ENCODE results near the gene KRTAP2-2. TPM values are rescaled to one million over a fixed set of nuclear protein-coding genes. Genes with fewer than 3 reads are reported as not detected.
"Not testable (repeated sequence)": the region's sequence is repeated elsewhere in the genome, so short reads cannot be mapped to it uniquely, and the experiment has no call there.

Gene KRTAP2-2, protein sequence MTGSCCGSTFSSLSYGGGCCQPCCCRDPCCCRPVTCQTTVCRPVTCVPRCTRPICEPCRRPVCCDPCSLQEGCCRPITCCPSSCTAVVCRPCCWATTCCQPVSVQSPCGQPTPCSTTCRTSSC
- not detected for polyA plus RNA-seq (2012; ENCODE audit: insufficient read depth, insufficient read length)

DNA sequence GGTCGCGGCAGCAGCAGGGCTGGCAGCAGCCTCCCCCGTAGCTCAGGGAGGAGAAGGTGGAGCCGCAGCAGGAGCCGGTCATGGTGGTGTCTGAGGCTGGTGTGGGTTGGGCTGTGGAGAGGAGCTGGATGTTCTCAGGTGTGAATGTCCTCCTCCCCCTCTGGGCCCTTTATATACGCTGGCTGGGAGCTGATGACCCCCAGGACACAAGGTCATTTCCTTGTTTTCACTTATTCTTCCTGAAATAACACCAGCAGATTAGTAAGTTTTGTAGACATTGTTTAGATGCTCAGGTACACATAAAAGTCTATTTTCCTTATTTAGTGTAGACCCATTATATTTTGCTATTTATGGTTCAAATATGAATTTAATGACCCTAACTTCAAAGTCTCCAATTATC is at the start of gene KRTAP2-2:
Gene KRTAP2-2 (minus strand): TSS at position 101 of the 400 bp plus-strand sequence. CDS start 19 bp downstream, at position 82.
- DNase-seq (ENCODE audit: low read depth, low spot score); H3K4me3 ChIP-seq (ENCODE audit: low read length): not testable (repeated sequence)

DNA sequence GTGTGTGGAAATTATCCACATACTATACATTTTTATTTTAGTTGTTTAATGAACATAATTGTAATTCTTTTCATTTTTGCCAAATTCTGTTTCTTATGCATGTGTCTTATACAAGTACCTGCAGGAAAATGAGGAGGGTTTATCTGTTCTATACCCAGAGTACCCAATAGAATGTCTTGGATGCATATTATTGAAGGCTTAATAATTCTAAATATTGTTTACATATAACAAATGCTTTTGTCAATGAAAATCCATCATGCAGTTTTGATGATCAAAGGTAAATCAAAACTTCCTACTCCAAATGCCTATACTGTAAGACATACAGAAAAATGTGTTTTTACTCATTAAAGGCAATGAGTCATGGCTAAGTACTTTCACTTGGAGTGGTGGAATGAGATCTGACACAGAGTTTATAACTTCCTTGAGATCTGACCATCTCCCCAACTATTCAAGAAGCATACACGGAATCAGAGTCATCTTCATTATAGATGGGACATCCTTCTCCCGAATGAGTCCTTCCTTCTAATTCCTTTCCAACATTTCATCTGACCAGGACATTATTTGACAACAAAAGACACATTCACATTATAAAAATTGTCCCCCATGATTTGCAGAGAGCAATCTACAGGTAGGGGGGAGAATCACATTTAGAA is 49.5 kb upstream of the KRTAP2-2 start:
- not testable (repeated sequence) for H3K4me3 ChIP-seq (ENCODE audit: low read length); DNase-seq (ENCODE audit: low read depth, low spot score)

DNA sequence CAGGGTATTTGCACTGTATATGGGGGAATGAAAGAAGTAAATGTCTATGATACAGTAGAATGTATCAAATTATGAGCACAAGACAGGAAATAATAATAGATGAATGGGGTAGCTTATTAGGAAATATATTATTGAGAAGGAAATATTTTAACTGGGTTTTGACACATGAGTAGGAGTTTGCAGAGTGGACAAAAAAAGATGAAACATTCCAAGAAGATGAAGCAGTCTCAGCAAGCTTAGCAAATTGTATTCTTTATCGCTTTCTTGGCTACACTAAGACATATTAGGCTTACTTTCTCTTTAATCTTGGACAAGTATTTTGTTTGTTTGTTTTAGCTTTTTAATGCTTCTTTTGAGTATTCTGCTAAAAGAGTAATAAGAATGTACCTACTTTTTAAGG is 48.9 kb upstream of the KRTAP2-2 start:
- DNase-seq (ENCODE audit: low read depth, low spot score) = no peak

DNA sequence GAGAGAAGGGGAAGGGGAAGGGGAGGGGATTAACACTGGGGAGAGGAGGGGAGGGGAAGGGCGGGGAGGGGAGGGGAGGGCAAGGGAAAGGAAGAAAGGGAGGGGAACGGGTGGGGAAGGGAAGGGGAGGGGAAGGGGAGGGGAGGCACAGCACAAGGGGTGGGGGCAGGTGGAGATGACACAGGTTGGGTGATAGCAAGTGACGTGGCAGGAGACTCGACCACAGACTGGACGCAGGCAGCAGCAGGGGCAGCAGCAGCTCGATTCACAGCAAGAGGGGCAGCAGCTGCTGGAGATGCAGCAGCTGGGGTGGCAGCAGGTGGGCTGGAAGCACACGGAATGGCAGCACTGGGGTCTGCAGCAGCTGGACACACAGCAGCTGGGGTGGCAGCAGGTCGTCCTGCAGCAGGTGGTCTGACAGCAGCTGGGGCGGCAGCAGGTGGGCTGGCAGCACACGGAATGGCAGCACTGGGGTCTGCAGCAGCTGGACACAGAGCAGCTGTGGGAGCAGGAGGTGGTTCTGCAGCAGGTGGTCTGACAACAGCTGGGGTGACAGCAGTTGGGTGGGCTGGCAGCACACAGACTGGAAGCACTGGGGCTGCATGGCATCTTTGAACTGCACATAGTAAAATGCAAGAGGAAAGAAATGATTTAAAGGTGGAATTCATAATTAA is 46.7 kb upstream of the KRTAP2-2 start, which contains the start of gene KRTAP4-16:
Gene KRTAP4-16 (minus strand): TSS at position 624 of the 674 bp plus-strand sequence. CDS start 0 bp downstream, at position 624.
- DNase-seq (ENCODE audit: low read depth, low spot score) = no peak
- no peak within 1 kb of the TSS for H3K4me3 ChIP-seq (ENCODE audit: low read length)

More for the DNA sequence above, 48.9 kb upstream of the KRTAP2-2 start:
- no peak overlapping the region for H3K4me3 ChIP-seq (ENCODE audit: low read length)

DNA sequence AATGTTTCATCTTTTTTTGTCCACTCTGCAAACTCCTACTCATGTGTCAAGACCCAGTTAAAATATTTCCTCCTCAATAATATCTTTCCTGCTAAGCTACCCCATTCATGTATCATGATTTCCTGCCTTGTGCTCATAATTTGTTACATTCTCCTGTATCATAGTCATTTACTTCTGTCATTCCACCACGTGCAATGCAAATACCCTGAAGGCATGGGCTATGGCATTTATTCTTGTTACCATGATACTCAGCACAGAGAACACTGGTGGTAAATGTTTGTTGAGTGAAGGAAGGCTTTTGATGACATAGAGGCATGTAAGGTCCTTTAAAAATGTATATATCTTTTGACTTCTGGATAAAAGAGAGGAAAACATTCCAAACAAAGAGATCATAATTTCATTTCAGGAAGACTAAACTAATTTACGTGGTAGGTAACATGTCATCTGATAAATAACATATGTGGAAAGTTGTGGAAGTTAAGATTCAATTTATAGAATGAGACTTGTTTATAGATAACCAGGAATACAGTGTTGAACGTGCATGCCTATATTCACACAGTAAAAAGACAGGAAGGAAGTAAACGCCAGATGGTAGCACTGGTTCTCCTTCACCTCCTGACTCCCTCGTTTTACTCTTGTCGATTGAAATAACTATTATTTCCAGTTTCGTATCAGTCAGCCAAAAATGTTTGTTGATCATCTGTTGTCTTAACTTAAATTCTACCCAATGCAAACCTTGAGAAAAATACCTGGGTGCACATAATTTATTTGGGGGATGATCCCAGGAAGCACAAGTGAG is 44.9 kb upstream of the KRTAP2-2 start:
- not testable (repeated sequence) for H3K4me3 ChIP-seq (ENCODE audit: low read length); DNase-seq (ENCODE audit: low read depth, low spot score)

DNA sequence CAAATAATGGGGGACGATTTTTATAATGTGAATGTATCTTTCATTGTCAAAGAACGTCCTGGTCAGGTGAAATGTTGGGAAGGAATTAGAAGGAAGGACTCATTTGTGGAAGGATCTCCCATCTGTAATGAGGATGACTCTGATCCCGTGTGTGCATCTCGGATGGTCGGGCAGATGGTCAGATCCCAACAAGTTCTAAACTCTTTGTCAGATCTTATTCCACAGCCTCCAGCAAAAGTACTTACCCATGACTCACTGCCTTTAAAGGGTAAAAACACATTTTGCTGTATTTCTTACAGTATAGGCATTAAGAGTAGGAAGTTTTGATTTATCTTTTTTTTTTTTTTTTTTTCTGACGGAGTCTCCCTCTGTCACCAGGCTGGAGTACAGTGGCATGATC is 43.5 kb upstream of the KRTAP2-2 start:
- DNase-seq (ENCODE audit: low read depth, low spot score) = no peak

DNA sequence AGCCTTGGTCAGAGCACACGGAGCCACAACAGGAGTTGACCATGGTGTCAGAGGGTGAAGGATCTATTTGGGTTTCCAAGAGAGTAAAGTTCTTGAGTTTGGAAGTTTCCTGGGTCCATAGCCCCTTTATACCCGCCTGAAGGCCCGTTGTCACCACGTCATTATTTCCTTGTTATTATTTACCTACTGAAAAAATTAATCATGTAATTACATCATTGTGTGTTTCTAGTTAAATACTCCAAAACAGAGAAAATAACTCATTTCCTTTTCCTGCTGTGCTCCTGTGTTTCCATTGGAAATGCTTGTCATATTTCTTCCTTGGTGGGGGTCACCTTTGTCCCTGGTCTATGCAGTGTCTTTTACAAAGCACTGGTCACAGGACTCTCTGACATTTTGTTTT is 43.0 kb upstream of the KRTAP2-2 start, which contains the start of gene KRTAP4-8:
Gene KRTAP4-8 (minus strand): TSS at position 101 of the 400 bp plus-strand sequence. CDS start 58 bp downstream, at position 43.
- DNase-seq (ENCODE audit: low read depth, low spot score) = no peak
- no peak within 1 kb of the TSS for H3K4me3 ChIP-seq (ENCODE audit: low read length)

More for the DNA sequence above, 43.5 kb upstream of the KRTAP2-2 start:
- H3K4me3 ChIP-seq (ENCODE audit: low read length) = no peak overlapping the region

DNA sequence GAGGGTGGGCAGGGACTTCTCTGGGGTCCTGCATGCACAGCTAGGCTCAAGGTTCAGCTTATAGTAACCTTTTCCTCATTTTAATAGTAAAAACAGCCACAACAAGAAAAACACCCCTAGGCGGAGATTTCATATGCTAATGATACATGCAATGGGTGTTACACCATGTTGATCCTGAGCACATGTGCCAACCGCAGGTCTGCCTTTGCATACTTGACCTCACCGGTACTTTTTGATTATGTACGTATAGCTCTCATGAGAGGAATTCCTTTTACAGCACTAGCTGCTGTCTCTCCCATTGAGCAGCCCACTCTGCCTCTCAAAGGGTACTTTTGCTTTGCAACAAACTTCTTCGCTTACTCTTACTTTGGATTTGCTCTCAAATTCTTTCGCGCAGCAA is 41.0 kb upstream of the KRTAP2-2 start:
- DNase-seq (ENCODE audit: low read depth, low spot score) = no peak
- H3K4me3 ChIP-seq (ENCODE audit: low read length) = no peak overlapping the region

DNA sequence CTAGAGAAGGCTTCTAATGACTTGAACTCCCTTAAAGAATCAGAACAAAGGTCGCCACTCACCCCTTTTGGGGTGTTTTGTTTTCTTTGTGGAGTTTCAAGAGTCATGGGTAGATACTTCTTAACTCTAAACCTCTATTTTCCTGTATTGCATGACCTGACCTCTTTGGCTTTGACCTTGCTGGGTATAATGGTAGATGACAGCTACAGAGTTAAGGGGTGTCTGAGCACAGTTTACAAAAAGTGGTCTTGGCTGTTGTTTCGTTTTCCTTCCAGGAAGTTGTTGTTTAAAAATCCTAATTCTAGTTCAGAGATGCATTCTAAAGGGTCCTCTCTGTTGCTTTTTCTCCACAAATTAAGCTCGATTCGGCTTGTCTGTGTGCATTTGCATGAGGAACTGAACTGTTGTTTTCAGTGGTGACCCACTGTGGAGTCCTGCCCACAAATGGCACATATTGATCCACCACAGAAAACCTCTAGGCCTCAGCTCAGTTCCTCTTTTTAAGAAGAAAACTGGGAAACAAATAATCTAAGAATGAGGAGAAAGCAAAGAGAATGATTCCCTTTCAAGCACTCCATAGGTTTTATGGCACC is 33.8 kb upstream of the KRTAP2-2 start:
- not testable (repeated sequence) for DNase-seq (ENCODE audit: low read depth, low spot score); H3K4me3 ChIP-seq (ENCODE audit: low read length)

DNA sequence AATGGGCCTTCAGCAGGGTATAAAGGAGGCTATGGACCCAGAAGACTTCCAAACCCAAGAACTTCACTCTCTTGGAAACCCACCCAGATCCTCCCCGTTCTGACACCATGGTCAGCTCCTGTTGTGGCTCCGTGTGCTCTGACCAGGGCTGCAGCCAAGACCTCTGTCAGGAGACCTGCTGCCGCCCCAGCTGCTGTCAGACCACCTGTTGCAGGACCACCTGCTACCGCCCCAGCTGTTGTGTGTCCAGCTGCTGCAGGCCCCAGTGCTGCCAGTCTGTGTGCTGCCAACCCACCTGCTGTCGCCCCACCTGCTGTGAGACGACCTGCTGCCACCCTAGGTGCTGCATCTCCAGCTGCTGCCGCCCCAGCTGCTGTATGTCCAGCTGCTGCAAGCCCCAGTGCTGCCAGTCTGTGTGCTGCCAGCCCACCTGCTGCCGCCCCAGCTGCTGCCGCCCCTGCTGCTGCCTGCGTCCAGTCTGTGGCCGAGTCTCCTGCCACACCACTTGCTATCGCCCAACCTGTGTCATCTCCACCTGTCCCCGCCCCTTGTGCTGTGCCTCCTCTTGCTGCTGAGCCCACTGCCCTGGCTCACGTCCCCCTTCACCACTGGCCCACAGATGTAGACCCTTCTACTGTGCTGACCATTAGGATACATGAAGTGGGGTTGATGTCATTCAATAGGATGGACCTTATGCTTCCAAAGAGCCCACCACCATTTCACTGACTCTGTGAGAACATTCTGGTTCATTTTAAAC is 29.2 kb upstream of the KRTAP2-2 start, which contains the start of gene KRTAP4-7:
Gene KRTAP4-7 (plus strand): TSS at position 51 of the 757 bp plus-strand sequence. CDS start 57 bp downstream, at position 108.
- DNase-seq (ENCODE audit: low read depth, low spot score); H3K4me3 ChIP-seq (ENCODE audit: low read length): not testable (repeated sequence)

DNA sequence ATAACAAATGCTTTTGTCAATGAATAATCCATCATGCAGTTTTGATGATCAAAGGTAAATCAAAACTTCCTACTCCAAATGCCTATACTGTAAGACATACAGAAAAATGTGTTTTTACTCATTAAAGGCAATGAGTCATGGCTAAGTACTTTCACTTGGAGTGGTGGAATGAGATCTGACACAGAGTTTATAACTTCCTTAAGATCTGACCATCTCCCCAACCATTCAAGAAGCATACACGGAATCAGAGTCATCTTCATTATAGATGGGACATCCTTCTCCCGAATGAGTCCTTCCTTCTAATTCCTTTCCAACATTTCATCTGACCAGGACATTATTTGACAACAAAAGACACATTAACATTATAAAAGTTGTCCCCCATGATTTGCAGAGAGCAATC is 28.4 kb upstream of the KRTAP2-2 start:
- DNase-seq (ENCODE audit: low read depth, low spot score); H3K4me3 ChIP-seq (ENCODE audit: low read length): not testable (repeated sequence)

DNA sequence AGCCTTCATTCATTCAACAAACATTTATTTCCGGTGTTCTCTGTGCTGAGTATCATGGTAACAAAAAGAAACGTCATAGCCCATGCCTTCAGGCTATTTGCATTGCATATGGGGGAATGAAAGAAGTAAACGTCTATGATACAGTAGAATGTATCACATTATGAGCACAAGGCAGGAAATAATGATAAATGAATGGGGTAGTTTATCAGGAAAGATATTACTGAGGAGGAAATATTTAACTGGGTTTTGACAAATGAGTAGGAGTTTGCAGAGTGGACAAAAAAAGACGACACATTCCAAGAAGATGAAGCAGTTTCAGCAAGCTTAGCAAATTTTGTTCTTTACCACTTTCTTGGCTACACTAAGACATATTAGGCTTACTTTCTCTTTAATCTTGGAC is 27.6 kb upstream of the KRTAP2-2 start:
- no peak for DNase-seq (ENCODE audit: low read depth, low spot score)

DNA sequence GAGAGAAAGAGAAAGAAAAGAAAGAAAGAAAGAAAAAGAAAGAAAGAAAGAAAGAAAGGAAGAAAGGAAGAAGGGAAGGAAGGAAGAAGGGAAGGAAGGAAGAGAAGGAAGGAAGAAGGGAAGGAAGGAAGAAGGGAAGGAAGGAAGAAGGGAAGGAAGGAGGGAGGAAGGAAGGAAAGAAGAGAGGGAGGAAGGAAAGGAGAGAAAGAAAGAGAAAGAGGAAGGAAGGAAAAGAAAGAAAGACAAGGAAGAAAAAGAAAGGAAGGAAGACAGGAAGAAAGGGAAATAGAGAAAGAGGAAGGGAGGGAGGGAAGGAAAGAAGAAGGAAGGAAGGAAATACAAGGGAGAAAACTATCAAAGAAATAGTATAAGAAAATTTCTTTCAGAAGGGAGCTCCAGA is 21.8 kb upstream of the KRTAP2-2 start:
- DNase-seq (ENCODE audit: low read depth, low spot score) = no peak
- H3K4me3 ChIP-seq (ENCODE audit: low read length) = no peak overlapping the region

More for the DNA sequence above, 27.6 kb upstream of the KRTAP2-2 start:
- no peak overlapping the region for H3K4me3 ChIP-seq (ENCODE audit: low read length)

DNA sequence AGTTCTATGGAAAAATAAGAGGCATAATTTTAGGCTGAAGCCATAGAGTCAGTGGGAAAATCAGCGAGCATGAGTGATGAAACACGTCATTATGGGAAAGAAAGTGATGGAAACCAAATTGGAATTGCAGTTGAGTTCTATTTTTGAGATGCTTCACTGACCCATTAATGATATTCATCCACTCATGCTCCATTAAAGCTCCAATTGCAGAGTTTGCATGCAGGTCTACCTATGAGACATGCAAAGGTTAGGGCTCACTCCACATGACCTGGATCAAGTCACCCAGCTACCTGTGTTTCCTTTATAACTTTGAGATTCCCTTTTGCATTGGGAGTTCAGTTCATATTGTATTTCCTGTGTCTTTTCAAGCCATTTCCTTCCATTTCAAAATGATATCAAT is 18.6 kb upstream of the KRTAP2-2 start:
- no peak overlapping the region for H3K4me3 ChIP-seq (ENCODE audit: low read length)
- DNase-seq (ENCODE audit: low read depth, low spot score) = no peak

DNA sequence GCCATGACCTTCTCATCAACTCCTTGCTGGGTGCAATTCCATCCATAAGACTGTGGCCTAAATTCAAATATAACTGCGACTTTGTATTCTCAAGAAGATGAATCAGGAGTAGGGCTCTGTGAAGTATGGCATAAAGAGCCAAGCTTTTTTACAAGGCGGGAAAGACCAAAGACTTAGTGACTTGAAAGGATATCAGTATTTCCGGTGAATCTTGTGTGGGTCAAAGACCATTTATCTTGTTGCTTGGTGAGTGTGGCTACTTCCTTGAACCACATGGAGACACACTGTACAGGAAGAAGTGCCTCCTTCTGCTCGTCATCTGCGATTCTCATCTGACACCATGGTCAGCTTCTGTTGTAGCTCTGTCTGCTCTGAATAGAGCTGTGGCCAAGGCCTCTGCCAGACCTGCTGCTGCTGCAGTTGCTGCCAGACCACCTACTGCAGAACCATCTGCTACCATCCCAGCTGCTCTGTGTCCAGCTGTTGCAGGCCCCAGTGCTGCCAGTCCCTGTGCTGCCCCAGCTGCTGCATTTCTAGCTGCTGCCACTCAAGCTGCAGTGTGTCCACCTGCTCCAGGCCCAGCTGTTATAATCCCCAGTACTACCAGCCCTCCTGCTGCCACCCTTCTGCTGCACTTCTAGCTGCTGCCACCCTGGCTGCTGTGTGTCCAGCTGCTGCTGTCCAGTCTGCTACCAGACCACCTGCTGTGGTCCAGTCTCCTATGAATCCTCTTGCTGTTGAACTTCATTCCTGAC is 16.8 kb upstream of the KRTAP2-2 start:
- DNase-seq (ENCODE audit: low read depth, low spot score) = no peak
- no peak overlapping the region for H3K4me3 ChIP-seq (ENCODE audit: low read length)

DNA sequence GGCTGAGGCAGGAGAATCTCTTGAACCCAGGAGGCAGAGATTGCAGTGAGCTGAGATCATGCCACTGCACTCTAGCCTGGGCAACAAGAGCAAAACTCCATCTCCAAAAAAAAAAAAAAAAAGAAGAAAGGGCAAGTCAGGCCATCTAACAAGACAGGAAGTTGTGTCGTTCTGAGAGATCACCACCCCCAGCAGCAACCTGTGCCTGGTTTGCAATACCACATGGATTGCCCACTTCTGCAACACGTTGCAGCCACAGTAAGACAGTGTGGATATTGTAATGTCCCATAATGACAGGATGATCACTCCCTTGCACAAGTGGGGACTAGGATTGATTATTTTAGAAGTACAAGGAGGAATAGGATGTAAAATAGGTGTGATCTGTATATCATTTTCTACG is 14.0 kb upstream of the KRTAP2-2 start:
- no peak for DNase-seq (ENCODE audit: low read depth, low spot score)

DNA sequence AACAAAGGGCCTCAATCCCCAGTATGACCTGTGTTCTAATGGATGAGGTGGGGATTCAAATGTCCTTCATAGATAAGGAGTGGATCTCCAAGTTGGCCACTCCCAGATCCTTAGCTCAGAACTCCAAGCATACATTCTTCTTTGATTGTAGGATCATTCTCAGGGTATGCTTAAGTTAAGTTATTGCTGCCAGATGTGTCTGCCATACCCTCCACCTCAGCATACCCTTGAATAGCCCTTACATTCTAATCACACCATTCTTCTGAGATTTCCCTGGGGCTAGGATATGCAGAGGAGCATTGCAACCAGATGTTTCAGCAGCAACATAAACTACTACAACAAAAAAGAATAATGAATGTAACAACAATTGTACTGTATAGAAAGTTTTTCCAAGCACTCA is 12.3 kb upstream of the KRTAP2-2 start:
- H3K4me3 ChIP-seq (ENCODE audit: low read length) = no peak overlapping the region
- DNase-seq (ENCODE audit: low read depth, low spot score) = no peak

More for the DNA sequence above, 14.0 kb upstream of the KRTAP2-2 start:
- H3K4me3 ChIP-seq (ENCODE audit: low read length) = no peak overlapping the region
